Body of pancreas (tissue), 4 donors: ENCODE results near the gene CDKN2B-AS1. TPM values are rescaled to one million over a fixed set of nuclear protein-coding genes. Genes with fewer than 3 reads are reported as not detected.

Source experiments
- ATAC-seq: fragments of 150-250 bp; one replicate; pipeline ENCODE4 v1.9.1; 2016
- DNase-seq, 4 donors: peaks; one replicate each; pipeline ENCODE4 v3.0.0-alpha.2; 2019
- H3K27ac ChIP-seq, 4 donors: fragments of 200-600 bp; sonication (generic); 1 replicate in 3 of 4; 2 replicates in 1 of 4; pipeline versions ENCODE4 v1.5.1 to v1.6.1; 2016 to 2019; ENCODE audit warnings: mild to moderate bottlenecking in 1 of 4, mixed read lengths in 1 of 4, moderate library complexity in 1 of 4
- H3K27me3 ChIP-seq, 2 donors: fragments of 200-600 bp; sonication (generic); one replicate each; pipeline ENCODE4 v1.6.0; 2016; ENCODE audit warnings: mild to moderate bottlenecking in 1 of 2
- H3K36me3 ChIP-seq, 2 donors: fragments of 200-600 bp; sonication (generic); replicated peaks in 1 of 2; 2 replicates each; pipeline ENCODE4 v1.5.1; 2016; ENCODE audit warnings: low read depth in 2 of 2; ENCODE audit not compliant: insufficient read depth in 1 of 2
- H3K4me1 ChIP-seq: fragments of 200-600 bp; sonication (generic); one replicate; pipeline ENCODE4 v1.6.0; 2016
- H3K4me3 ChIP-seq, 2 donors: fragments of 200-600 bp; sonication (generic); 1 replicate in 1 of 2; 2 replicates in 1 of 2; pipeline ENCODE4 v1.5.1; 2016 to 2019
- H3K9me3 ChIP-seq, 3 donors: fragments of 200-600 bp; sonication (generic); 1 replicate in 2 of 3; 2 replicates in 1 of 3; pipeline ENCODE4 v1.5.1; 2016
- CTCF ChIP-seq, 7 experiments: fragments of 450-650 bp in 4 of 7; fragments of 200-600 bp in 3 of 7; sonication (generic) in 3 of 7; IDR thresholded peaks; one replicate each; pipeline ENCODE4 v1.5.1; 2016 to 2019; ENCODE audit warnings: antibody characterized with exemption in 7 of 7
- POLR2A ChIP-seq, 3 donors: fragments of 450-650 bp; IDR thresholded peaks; one replicate each; pipeline ENCODE4 v1.6.1; 2016; ENCODE audit warnings: antibody characterized with exemption in 3 of 3, mild to moderate bottlenecking in 2 of 3
- WGBS, 2 donors: methylation state at CpG; one replicate each; pipeline ENCODE4 v1.1.5; 2017; 5-methylcytosine and 5-hydroxymethylcytosine counted together
- intact Hi-C: fragments of 100-400 bp; cut with DNase I; formaldehyde crosslinking; loops from one replicate; pipeline ENCODE4 v1.15.1; 2023
- total RNA-seq, 2 donors: library from RNA; depleted of rRNA; stranded (reverse); fragments of >200 nt; gene quantifications; one replicate each; pipeline ENCODE4 v1.1.0, GENCODE V29; 2016

Gene CDKN2B-AS1
- total RNA-seq, 2 donors from 2014 or later: 0.26 TPM; not detected in 1

GRCh38 chr9:22067196-22067595, 72.6 kb downstream of the CDKN2B-AS1 start:
- H3K4me3 ChIP-seq: no peak overlapping the region

GRCh38 chr9:22068369-22068768, 73.8 kb downstream of the CDKN2B-AS1 start:
- intact Hi-C loops: no loop called here
- DNase-seq (no peak), ATAC-seq (no peak)
- WGBS, 2 donors: 62 to 70% methylated on average over 8 of the region's 8 CpGs
- Histone ChIP-seq H3K27ac (no peak overlapping the region), H3K4me1 (no peaks in the 10 kb centered on the region), H3K27me3 (no peaks in the 10 kb centered on the region), H3K9me3 (no peaks in the 10 kb centered on the region), H3K4me3 (no peak overlapping the region), H3K36me3 (no peaks in the 10 kb centered on the region)
- TF ChIP-seq POLR2A (IDR thresholded peaks at IDR 0.05) (no peak), CTCF (IDR thresholded peaks at IDR 0.05) (no peak)

More at GRCh38 chr9:22067196-22067595, 72.6 kb downstream of the CDKN2B-AS1 start:
- Histone ChIP-seq H3K27me3 (no peaks in the 10 kb centered on the region), H3K27ac (no peak overlapping the region), H3K4me1 (no peaks in the 10 kb centered on the region), H3K36me3 (no peaks in the 10 kb centered on the region), H3K9me3 (no peaks in the 10 kb centered on the region)
- TF ChIP-seq CTCF (IDR thresholded peaks at IDR 0.05) (no peak), POLR2A (IDR thresholded peaks at IDR 0.05) (no peak)
- ATAC-seq: no peak
- WGBS, 2 donors: 63 to 94% methylated on average over 4 of the region's 4 CpGs
- DNase-seq: no peak
- intact Hi-C loops: no loop called here

DNA sequence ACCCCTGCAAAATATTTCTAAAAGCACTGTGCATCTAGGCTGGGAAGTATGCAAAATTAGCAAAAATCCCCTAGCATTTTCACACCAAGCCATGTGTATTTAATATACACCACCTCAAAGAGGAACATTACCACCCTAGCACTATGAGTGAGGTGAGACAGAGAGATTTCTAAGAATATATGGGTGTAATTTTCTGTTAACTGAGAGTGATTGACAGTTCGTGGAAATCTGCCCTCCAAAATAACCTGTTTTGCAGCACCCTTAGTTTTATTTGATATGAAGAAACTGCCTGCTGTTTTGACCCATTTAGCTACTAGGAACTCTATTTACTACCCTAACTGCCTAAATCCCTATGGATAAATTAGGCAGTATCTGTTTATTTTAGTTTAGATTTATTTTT, 78.8 kb downstream of the CDKN2B-AS1 start:
- intact Hi-C loops: no loop called here
- no peaks in the 10 kb centered on the region for H3K36me3 ChIP-seq
- no peaks in the 10 kb centered on the region for H3K9me3 ChIP-seq
- TF ChIP-seq POLR2A (IDR thresholded peaks at IDR 0.05) (no peak), CTCF (IDR thresholded peaks at IDR 0.05) (no peak)
- no peak for ATAC-seq
- no peak overlapping the region for H3K4me3 ChIP-seq
- DNase-seq: no peak
- no peak overlapping the region for H3K27ac ChIP-seq
- H3K4me1 ChIP-seq: no peaks in the 10 kb centered on the region
- WGBS, 2 donors: 50 to 73% methylated on average over 1 of the region's 1 CpG
- no peaks in the 10 kb centered on the region for H3K27me3 ChIP-seq

- TF ChIP-seq POLR2A (IDR thresholded peaks at IDR 0.05): no peak
- no peaks in the 10 kb centered on the region for H3K9me3 ChIP-seq
- DNase-seq (no peak), ATAC-seq (no peak)
- no peaks in the 10 kb centered on the region for H3K36me3 ChIP-seq
- H3K4me1 ChIP-seq: no peaks in the 10 kb centered on the region
- H3K27me3 ChIP-seq: no peaks in the 10 kb centered on the region
- H3K27ac ChIP-seq: no peak overlapping the region
- H3K4me3 ChIP-seq: no peak overlapping the region
- intact Hi-C loops: no loop called here
- WGBS, 2 donors: 78 to 86% methylated on average over 3 of the region's 3 CpGs
These were observed 83.5 kb downstream of the CDKN2B-AS1 start for GRCh38 chr9:22078081-22078480.

DNA sequence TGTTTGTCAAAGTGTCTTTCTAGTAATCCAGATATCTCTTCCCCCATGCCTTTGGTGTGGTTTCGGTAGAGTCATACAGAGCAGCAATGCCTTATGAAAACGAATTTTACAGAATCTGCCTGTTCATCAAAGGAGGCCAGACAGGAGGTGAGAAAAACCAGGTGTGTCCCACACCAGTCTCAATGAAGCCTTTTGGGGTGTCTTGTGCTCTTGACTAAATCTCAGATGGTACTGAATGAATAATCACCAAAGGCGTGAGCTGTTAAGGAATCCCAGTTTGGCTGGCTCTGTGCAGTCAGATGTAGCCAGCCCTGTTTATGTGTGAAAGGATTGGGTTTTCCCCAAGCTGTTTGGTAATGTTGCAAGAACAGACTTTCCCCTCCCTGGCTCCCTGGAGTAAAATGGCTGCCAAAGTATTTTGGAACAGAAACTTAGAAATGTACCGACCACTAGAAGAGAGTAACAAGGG, 85.3 kb downstream of the CDKN2B-AS1 start:
- Histone ChIP-seq H3K4me3 (no peak overlapping the region), H3K4me1 (no peaks in the 10 kb centered on the region), H3K27ac (peak overlapping the region in 1 of 4 donors; percentile 67), H3K9me3 (no peaks in the 10 kb centered on the region), H3K36me3 (no peaks in the 10 kb centered on the region), H3K27me3 (no peaks in the 10 kb centered on the region)
- ATAC-seq (peak; percentile 82), DNase-seq (peak in 2 of 4 donors; percentile 11 to 38)
- intact Hi-C loops: no loop called here
- TF ChIP-seq POLR2A (IDR thresholded peaks at IDR 0.05): no peak
- no peak for TF ChIP-seq CTCF (IDR thresholded peaks at IDR 0.05)
- 52 to 58% methylated on average over 4 of the region's 4 CpGs for WGBS, 2 donors
